Measurements from ENCODE around the gene LGALSL.

The LGALSL gene

DNA sequence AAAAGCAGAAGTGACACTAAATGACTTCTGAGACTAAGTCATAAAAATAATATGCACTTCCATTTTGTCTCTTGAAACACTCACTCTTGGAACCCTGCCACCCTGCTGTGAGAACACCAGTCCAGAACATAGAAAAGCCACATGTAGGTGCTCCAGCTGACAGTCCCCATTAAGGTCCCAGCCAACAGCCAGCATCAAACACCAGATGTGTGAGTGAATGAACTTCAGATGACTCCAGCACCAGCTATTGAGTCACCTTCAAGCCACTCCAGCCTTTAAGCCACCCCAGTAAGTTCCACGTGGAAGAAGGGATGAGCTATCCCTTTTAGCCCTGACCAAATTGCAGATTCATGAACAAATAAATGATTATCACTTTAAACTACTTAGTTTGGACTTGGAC, 31.5 kb upstream of the LGALSL start:
- TF ChIP-seq, protein P1, sequence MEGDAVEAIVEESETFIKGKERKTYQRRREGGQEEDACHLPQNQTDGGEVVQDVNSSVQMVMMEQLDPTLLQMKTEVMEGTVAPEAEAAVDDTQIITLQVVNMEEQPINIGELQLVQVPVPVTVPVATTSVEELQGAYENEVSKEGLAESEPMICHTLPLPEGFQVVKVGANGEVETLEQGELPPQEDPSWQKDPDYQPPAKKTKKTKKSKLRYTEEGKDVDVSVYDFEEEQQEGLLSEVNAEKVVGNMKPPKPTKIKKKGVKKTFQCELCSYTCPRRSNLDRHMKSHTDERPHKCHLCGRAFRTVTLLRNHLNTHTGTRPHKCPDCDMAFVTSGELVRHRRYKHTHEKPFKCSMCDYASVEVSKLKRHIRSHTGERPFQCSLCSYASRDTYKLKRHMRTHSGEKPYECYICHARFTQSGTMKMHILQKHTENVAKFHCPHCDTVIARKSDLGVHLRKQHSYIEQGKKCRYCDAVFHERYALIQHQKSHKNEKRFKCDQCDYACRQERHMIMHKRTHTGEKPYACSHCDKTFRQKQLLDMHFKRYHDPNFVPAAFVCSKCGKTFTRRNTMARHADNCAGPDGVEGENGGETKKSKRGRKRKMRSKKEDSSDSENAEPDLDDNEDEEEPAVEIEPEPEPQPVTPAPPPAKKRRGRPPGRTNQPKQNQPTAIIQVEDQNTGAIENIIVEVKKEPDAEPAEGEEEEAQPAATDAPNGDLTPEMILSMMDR (IDR thresholded peaks at IDR 0.05; ENCODE audit: control insufficient read depth, insufficient read depth, low read depth, low read length, missing control alignments), result no peak
- DNase-seq (ENCODE audit: low read depth), result no peak
- no peak overlapping the region for H3K4me3 ChIP-seq (ENCODE audit: control insufficient read depth, low read depth, low read length)

DNA sequence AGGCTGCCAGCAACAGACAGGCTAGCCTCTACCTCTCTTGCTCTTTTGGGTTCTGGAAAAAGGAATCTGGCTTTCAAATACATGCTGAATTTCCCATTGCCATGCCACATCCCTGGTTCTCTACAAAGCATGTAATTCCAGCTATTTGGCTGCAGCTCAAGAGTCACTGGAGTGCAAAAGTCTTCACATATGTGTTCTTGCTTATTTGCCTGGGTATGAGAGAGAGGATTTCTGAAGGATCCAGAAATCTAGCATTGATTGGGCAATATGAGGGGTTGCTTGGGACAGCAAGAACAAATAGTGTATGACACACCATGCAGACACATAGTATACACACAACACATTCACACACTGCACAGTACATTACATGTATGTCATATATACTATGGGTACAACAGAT, 30.7 kb upstream of the LGALSL start:
- DNase-seq (ENCODE audit: low read depth), result no peak
- TF ChIP-seq, protein P1 (IDR thresholded peaks at IDR 0.05; ENCODE audit: control insufficient read depth, insufficient read depth, low read depth, low read length, missing control alignments), result no peak

DNA sequence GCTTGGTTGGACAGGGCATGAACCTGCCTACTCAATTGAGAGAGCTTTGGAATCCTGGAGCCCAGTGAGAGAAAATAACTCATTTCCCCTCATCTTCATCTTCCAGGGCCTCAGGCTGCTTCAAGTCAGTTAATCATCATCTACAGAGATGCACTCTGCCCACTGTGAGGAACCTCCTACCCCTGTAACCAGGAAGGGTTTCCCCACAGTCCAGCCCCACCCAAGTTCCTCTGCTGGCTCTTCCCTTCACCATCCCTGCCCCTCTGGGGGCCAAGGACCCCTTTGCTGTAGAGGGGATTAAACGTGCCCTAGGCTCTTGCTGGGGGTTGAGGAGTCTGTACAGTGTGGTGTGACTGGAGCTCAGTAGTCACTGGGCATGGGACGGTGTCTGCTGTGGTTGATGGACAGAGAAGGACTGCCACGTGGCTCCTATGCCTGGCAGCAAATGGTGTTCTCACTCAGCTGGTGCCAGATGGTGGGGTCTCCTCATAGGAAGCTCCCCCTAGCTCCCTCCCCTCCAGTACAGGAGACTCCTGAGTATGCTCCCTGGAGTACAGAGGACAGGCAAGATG, 29.5 kb upstream of the LGALSL start:
- H3K4me3 ChIP-seq (ENCODE audit: control insufficient read depth, low read depth, low read length), result no peak overlapping the region
- TF ChIP-seq, protein P1 (IDR thresholded peaks at IDR 0.05; ENCODE audit: control insufficient read depth, insufficient read depth, low read depth, low read length, missing control alignments), result no peak
- DNase-seq (ENCODE audit: low read depth), result no peak

More for the DNA sequence above, 30.7 kb upstream of the LGALSL start:
- no peak overlapping the region for H3K4me3 ChIP-seq (ENCODE audit: control insufficient read depth, low read depth, low read length)

DNA sequence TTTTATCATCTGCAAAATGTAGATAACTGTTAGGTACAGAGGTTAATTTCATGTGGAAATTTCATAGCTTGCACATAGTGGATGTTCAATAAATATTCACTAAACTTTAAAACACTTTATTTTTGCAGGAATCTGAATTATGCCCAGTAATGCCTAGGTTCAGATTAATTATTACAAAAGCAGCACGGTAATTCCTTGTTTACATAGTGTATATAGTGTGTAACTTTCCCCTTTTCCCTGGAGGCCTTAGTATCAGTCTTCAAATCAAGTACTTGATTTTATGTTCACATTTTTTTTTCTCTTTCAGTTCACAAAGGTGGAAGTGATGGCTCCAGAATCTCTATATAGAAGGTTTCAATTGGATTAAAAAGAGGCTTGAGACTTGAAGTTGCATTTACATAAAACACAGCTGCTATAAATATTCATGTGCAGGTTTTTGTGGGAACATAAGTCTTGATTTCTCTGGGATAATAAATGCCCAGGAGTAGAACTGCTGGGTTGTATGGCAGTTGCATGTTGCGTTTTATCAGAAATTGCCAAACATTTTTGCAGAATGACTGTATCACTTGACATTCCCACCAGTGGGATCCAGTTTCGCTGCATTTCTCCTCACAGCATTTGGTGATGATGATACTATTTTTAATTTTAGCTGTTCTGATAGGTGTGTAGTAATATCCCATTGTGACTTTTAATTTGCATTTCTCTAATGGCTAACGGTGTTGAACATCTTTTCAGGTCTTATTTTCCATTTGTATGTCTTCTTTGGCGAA, 27.6 kb upstream of the LGALSL start:
- DNase-seq (ENCODE audit: low read depth), result no peak
- H3K4me3 ChIP-seq (ENCODE audit: control insufficient read depth, low read depth, low read length), result no peak overlapping the region
- TF ChIP-seq, protein P1 (IDR thresholded peaks at IDR 0.05; ENCODE audit: control insufficient read depth, insufficient read depth, low read depth, low read length, missing control alignments), result no peak

DNA sequence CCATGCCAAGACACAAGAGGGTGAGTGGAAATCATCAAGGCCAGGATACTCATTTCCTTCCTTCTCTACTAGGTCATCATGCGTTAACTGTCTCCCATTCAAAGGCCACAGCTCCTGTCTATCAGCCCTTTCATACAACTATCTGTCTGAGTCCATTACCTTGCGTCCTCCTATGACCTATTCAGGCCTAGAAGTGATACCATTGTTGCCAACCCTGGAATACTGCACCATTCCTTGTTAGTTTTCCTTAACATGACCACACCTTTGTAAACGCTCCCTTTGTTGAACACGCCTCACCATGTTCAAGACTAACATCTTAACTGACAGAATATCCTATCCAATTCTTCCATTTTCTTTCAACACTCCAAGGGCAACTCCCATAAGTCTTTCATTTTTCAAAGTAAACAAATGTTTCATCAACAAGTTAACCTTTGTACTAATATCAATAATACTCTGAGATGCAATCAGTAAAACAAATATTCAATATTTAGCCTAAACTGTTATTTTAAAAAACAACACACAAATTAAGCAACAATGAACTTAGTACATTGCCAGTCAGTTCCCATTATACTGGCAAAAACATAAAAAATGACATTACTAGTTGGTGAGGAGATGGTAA, 19.8 kb upstream of the LGALSL start:
- TF ChIP-seq, protein P1 (IDR thresholded peaks at IDR 0.05; ENCODE audit: control insufficient read depth, insufficient read depth, low read depth, low read length, missing control alignments), result no peak
- no peak overlapping the region for H3K4me3 ChIP-seq (ENCODE audit: control insufficient read depth, low read depth, low read length)
- DNase-seq (ENCODE audit: low read depth), result no peak

DNA sequence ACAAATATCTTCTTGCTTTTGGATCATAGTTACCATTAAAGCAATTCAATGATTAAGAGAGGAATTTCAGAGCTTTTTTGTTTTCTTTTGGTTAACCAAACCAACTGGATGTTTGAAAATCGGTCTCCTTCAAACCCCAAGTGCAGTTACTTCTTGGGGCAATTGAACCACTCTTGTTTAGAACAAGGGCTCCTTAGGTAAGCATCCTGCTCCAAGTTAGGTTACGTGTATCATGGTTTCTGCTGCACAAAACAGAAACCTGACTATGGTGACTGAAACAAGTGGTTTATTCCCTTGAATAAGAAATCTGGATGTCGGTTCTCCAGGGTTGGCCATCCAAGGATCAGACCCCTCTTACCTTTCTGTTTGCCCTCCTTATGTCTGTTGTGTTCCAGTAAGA, 16.1 kb upstream of the LGALSL start:
- no peak overlapping the region for H3K4me3 ChIP-seq (ENCODE audit: control insufficient read depth, low read depth, low read length)
- no peak for DNase-seq (ENCODE audit: low read depth)
- TF ChIP-seq, protein P1 (IDR thresholded peaks at IDR 0.05; ENCODE audit: control insufficient read depth, insufficient read depth, low read depth, low read length, missing control alignments), result no peak

All from AG09309 (cell line).